ENCODE data around the gene ANO7.

The ANO7 gene

GRCh38 chr2:241241669-241242068 lies 53.2 kb downstream of the ANO7 start:
- in situ Hi-C loops (cut with HindIII; ENCODE audit: low sequenced_read_pairs): no loop called here

GRCh38 chr2:241242306-241242705 lies 53.8 kb downstream of the ANO7 start:
- in situ Hi-C loops (cut with HindIII; ENCODE audit: low sequenced_read_pairs): no loop called here

- in situ Hi-C loops (cut with HindIII; ENCODE audit: low sequenced_read_pairs): no loop called here
Measured at GRCh38 chr2:241244368-241244767, 55.9 kb downstream of the ANO7 start.

GRCh38 chr2:241248289-241248688 lies 59.8 kb downstream of the ANO7 start:
- in situ Hi-C loops (cut with HindIII; ENCODE audit: low sequenced_read_pairs): no loop called here

- in situ Hi-C loops (cut with HindIII; ENCODE audit: low sequenced_read_pairs): no loop called here
Measured at GRCh38 chr2:241248897-241249296, 60.4 kb downstream of the ANO7 start.

- in situ Hi-C loops (cut with HindIII; ENCODE audit: low sequenced_read_pairs): no loop called here
Measured at GRCh38 chr2:241249654-241250053, 61.2 kb downstream of the ANO7 start.

- in situ Hi-C loops (cut with HindIII; ENCODE audit: low sequenced_read_pairs): no loop called here
Measured at GRCh38 chr2:241252778-241253475, 64.5 kb downstream of the ANO7 start.

GRCh38 chr2:241254904-241255351 lies 66.5 kb downstream of the ANO7 start:
- in situ Hi-C loops (cut with HindIII; ENCODE audit: low sequenced_read_pairs): no loop called here

GRCh38 chr2:241255542-241256167 lies 67.2 kb downstream of the ANO7 start:
- in situ Hi-C loops (cut with HindIII; ENCODE audit: low sequenced_read_pairs): no loop called here

- in situ Hi-C loops (cut with HindIII; ENCODE audit: low sequenced_read_pairs): no loop called here
Measured at GRCh38 chr2:241256168-241256545, 67.7 kb downstream of the ANO7 start.

GRCh38 chr2:241257419-241258032 lies 69.0 kb downstream of the ANO7 start:
- in situ Hi-C loops (cut with HindIII; ENCODE audit: low sequenced_read_pairs): no loop called here

- in situ Hi-C loops (cut with HindIII; ENCODE audit: low sequenced_read_pairs): no loop called here
Measured at GRCh38 chr2:241258505-241259280, 70.2 kb downstream of the ANO7 start.

- in situ Hi-C loops (cut with HindIII; ENCODE audit: low sequenced_read_pairs): no loop called here
Measured at GRCh38 chr2:241260911-241261310, 72.4 kb downstream of the ANO7 start.

- in situ Hi-C loops (cut with HindIII; ENCODE audit: low sequenced_read_pairs): no loop called here
Measured at GRCh38 chr2:241261628-241262027, 73.2 kb downstream of the ANO7 start.

- in situ Hi-C loops (cut with HindIII; ENCODE audit: low sequenced_read_pairs): no loop called here
Measured at GRCh38 chr2:241263061-241263460, 74.6 kb downstream of the ANO7 start.

GRCh38 chr2:241265506-241265905 lies 77.0 kb downstream of the ANO7 start:
- in situ Hi-C loops (cut with HindIII; ENCODE audit: low sequenced_read_pairs): no loop called here

- in situ Hi-C loops (cut with HindIII; ENCODE audit: low sequenced_read_pairs): no loop called here
Measured at GRCh38 chr2:241267249-241268067, 79.0 kb downstream of the ANO7 start.

- in situ Hi-C loops (cut with HindIII; ENCODE audit: low sequenced_read_pairs): no loop called here
Measured at GRCh38 chr2:241268306-241268705, 79.8 kb downstream of the ANO7 start.

GRCh38 chr2:241268716-241269445 lies 80.4 kb downstream of the ANO7 start:
- in situ Hi-C loops (cut with HindIII; ENCODE audit: low sequenced_read_pairs): no loop called here

All from endothelial cell of hepatic sinusoid (primary cell).